ENCODE measurements around the gene FRMD1.

FRMD1 gene

DNA sequence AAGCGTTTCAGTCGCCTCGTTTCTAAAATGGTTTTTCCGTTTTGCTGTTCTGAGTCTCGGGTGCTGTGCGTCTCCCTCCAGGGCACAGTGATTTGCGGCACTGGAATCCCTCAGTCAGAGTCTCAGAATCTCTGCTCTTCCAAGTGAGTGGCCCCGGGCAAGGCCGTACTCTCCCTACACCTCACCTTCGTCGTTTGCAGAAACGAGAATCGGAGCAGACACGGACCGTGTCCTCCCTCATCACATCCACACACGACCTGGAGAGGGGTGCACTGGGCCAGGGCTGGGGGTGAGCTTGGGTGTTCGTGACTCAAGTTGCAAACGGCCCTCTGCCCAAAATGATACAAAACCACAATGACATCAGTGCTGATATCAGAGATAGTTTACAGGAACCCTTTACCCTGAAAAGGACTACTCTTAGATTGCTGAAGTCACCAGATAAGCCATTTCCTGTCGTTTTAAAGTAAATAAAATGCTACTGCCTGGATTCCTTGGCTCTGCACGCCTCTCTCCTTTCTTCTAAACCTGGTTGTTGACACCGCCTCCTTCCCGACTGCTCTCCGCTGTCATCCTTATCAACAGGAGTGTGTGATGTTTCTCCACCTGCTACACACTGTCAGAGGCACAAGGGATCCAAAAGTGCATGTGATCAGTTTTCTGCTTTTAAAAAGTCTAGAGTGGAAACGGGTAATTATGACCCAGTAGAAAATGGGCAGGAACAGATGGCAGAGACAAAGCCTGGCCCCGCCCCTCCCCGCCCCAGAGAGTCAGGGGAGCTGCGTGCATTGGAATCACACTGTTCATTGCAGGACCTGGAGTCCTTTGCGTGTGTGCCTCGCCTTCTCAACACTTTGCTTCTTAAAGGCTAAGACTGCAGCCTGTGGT lies 43.1 kb downstream of the FRMD1 start:
- peak overlapping the region; percentile 43 for H3K4me3 ChIP-seq (ENCODE audit: control insufficient read depth, low read depth, low read length)
- TF ChIP-seq, protein P1, sequence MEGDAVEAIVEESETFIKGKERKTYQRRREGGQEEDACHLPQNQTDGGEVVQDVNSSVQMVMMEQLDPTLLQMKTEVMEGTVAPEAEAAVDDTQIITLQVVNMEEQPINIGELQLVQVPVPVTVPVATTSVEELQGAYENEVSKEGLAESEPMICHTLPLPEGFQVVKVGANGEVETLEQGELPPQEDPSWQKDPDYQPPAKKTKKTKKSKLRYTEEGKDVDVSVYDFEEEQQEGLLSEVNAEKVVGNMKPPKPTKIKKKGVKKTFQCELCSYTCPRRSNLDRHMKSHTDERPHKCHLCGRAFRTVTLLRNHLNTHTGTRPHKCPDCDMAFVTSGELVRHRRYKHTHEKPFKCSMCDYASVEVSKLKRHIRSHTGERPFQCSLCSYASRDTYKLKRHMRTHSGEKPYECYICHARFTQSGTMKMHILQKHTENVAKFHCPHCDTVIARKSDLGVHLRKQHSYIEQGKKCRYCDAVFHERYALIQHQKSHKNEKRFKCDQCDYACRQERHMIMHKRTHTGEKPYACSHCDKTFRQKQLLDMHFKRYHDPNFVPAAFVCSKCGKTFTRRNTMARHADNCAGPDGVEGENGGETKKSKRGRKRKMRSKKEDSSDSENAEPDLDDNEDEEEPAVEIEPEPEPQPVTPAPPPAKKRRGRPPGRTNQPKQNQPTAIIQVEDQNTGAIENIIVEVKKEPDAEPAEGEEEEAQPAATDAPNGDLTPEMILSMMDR (IDR thresholded peaks at IDR 0.05; ENCODE audit: control insufficient read depth, insufficient read depth, low read depth, low read length, missing control alignments), result no peak
- DNase-seq (ENCODE audit: low read depth), result no peak

DNA sequence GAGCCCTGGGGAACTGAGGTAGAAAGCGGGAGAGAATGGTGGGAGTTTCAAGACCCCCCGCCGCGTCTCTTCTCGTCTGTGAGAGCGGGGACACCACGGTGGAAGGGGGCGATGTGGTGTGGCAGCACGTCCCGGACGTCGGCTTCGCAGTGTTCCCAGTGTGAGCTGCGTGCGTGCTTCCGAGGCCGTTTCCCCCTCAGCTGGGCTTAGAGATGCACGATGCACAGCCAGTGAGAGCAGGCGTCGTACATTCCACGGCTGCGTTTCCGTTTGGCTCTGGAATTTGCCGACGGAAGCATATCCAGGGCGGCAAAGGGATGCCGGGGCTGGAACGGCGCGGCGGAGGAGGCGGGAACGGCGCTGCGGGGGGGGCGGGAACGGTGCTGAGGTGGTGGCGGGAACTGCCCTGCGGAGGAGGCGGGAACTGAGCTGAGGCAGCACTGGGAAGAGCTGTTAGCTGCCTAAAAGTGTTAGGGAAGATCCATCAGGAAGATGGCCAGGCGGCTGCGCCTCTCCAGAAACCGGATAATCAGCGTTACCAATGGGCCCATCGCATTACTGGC lies 43.8 kb downstream of the FRMD1 start:
- no peak for DNase-seq (ENCODE audit: low read depth)
- H3K4me3 ChIP-seq (ENCODE audit: control insufficient read depth, low read depth, low read length), result peak overlapping the region; percentile 43
- TF ChIP-seq, protein P1 (IDR thresholded peaks at IDR 0.05; ENCODE audit: control insufficient read depth, insufficient read depth, low read depth, low read length, missing control alignments), result no peak

DNA sequence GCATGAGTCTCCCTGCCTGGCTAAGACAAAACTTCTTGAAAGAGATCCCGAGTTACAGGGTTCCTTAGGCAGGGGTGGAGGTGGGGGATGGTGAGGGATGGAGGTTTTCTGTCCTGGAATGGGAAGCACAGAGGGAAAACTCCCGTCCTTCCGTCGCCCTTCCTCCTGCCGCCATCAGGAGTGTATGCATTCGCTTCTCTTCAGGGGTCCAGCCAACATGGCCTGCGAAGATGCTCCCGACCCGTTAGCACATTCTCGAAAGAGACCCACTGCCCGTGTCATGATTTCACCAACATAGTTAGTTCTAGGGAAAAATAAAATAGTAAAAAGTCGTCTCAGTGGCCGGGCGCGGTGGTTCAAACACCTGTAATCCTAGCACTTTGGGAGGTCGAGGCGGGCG lies 44.5 kb downstream of the FRMD1 start:
- TF ChIP-seq, protein P1 (IDR thresholded peaks at IDR 0.05; ENCODE audit: control insufficient read depth, insufficient read depth, low read depth, low read length, missing control alignments), result no peak
- H3K4me3 ChIP-seq (ENCODE audit: control insufficient read depth, low read depth, low read length), result no peak overlapping the region
- no peak for DNase-seq (ENCODE audit: low read depth)

DNA sequence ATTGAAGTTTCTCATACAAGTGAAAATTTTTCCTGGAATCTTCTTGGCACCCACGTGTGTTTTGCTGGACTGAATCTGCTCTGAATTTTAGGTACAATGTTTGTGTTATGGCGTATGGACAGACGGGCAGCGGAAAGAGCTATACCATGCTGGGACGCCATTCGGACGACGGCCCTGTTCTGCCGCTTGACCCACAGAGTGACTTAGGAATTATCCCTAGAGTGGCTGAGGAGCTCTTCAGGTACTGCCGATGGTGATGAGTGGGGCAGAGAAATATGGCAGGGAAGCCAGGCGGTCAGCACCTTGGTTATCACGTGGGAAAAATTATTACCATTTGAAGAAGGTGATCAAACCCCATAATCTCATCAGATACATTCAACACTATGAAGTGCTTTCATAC lies 45.2 kb downstream of the FRMD1 start:
- H3K4me3 ChIP-seq (ENCODE audit: control insufficient read depth, low read depth, low read length), result no peak overlapping the region
- TF ChIP-seq, protein P1 (IDR thresholded peaks at IDR 0.05; ENCODE audit: control insufficient read depth, insufficient read depth, low read depth, low read length, missing control alignments), result no peak
- DNase-seq (ENCODE audit: low read depth), result no peak

DNA sequence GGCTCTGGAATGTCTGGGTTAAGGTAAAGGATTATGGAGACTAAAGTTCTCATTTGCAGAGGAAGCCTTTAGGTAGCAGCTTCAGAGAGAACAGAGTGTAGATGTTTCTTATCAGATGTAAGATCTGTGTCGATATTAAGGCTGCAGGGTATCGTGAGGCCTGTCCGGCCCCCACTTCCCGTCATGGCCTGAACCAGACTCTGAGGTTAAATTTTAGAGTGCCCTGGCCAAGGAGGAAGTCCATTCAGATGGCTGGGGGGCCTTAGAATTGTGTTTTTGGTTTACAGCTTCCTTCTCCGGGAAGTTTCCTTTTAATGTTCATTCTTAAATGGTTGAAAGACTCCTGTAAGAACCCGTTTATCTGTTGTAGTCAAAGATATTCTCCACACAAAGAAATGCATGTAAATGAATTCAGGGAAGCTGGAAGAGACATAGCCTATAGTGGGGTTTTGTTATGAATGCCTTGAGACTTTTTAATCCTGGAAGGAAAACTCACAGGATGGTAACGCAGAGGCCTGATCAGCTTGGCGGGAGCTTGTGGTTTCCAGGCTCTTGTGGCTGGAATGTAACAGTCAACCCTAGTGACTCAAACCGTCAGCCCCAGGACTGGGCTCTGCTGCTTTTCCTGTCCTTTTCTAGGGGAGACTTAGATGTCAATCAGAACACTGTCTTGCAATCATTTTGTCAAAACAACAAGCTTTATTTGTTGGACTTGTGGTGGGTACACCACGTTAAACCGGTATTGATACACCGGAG lies 46.8 kb downstream of the FRMD1 start:
- TF ChIP-seq, protein P1 (IDR thresholded peaks at IDR 0.05; ENCODE audit: control insufficient read depth, insufficient read depth, low read depth, low read length, missing control alignments), result peak; percentile 62
- no peak overlapping the region for H3K4me3 ChIP-seq (ENCODE audit: control insufficient read depth, low read depth, low read length)
- DNase-seq (ENCODE audit: low read depth), result peak; percentile 46

DNA sequence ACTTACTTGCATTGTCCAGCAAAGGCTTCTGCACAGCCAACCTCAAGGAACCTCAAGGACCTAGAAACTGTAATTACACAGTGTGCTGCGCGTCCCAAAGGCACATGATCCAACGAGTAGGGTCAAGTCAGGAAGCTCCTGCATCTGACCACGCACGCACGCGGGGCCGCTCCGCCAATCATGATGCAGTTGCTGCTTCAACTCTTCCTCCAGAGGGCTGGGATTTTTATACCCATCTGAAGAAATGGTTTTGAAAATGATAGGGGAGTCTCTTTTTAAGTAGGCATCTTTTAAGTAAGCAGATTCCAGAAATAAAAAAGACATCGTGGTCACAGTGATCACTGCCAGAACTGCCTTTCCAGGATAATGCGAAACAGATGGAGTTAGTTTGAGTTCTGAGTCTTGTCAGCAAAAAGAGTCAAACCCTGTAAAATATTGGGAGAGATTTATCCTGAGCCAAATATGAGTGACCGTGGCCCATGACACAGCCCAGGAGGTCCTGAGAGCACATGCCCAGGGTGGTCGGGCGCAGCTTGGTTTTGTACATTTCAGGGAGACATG lies 47.5 kb downstream of the FRMD1 start:
- DNase-seq (ENCODE audit: low read depth), result peak; percentile 60
- H3K4me3 ChIP-seq (ENCODE audit: control insufficient read depth, low read depth, low read length), result no peak overlapping the region
- TF ChIP-seq, protein P1 (IDR thresholded peaks at IDR 0.05; ENCODE audit: control insufficient read depth, insufficient read depth, low read depth, low read length, missing control alignments), result no peak
